Left lung (tissue), 10 donors: ENCODE data around the gene BCDIN3D. TPM values are rescaled to one million over a fixed set of nuclear protein-coding genes. Genes with fewer than 3 reads are reported as not detected.

Experiments
- ATAC-seq: fragments of 200-7000 bp; cut with Tn5 transposase; one replicate; pipeline ENCODE4 v1.9.1; 2020; ENCODE audit warnings: moderate library complexity
- DNase-seq, 4 donors: peaks; one replicate each; pipeline ENCODE4 v3.0.0-alpha.2; 2013 to 2020
- H3K27ac ChIP-seq, 2 donors: fragments of 200-600 bp; sonication (generic) in 1 of 2; one replicate each; pipeline versions ENCODE4 v1.5.0 to v1.8.0; 2020 to 2021
- H3K27me3 ChIP-seq, 2 donors: fragments of 200-600 bp; sonication (generic) in 1 of 2; one replicate each; pipeline versions ENCODE4 v1.5.0 to v1.8.0; 2020 to 2021
- H3K36me3 ChIP-seq, 2 donors: fragments of 200-600 bp; sonication (generic) in 1 of 2; one replicate each; pipeline versions ENCODE4 v1.5.0 to v1.8.0; 2020 to 2021
- H3K4me1 ChIP-seq, 2 donors: fragments of 200-600 bp; one replicate each; pipeline ENCODE4 v1.8.0; 2021
- H3K4me3 ChIP-seq, 2 donors: fragments of 200-600 bp; sonication (generic) in 1 of 2; one replicate each; pipeline versions ENCODE4 v1.5.0 to v1.8.0; 2020 to 2021; ENCODE audit warnings: mild to moderate bottlenecking in 1 of 2
- H3K9me3 ChIP-seq, 2 donors: fragments of 200-600 bp; sonication (generic) in 1 of 2; one replicate each; pipeline versions ENCODE4 v1.5.0 to v1.8.0; 2020 to 2021
- CTCF ChIP-seq, 2 donors: fragments of 200-600 bp; sonication (generic) in 1 of 2; IDR thresholded peaks; one replicate each; pipeline versions ENCODE4 v1.5.0 to v1.8.0; 2021; ENCODE audit warnings: antibody characterized with exemption in 2 of 2
- intact Hi-C, 2 donors: fragments of 100-400 bp; cut with DNase I; formaldehyde crosslinking; loops; one replicate each; pipeline versions ENCODE4 v1.11.2 to v1.14.2; 2022
- polyA plus RNA-seq, 6 donors: library from polyadenylated mRNA; unstranded; fragments of 120-200 nt; gene quantifications; one replicate each; pipeline ENCODE4 v1.2.1, GENCODE V29; 2013; ENCODE audit not compliant: insufficient read length in 6 of 6
- total RNA-seq, 2 donors: library from RNA; stranded (reverse); fragmentation: NEBNext Ultra II Directional; extraction: Animal tissue kit (Norgen Biotek cat#: 25700); gene quantifications; one replicate each; pipeline ENCODE4 v1.2.1, GENCODE V29; 2021
- donor health status: DM: no; HTN: yes; CAD: no.
- donor health status: DM: no; HTN: no; CAD: no.

The BCDIN3D gene
- total and polyA plus RNA-seq, 8 donors: 4.3 to 7.3 (median 5.8) TPM

GRCh38 chr12:49828133-49829091, 14.5 kb downstream of the BCDIN3D start, which contains the start of gene NCKAP5L:
Gene NCKAP5L (minus strand): TSS chr12:49828413. CDS start chr12:49804044, 24,369 bp downstream.
- peak within 1 kb of the TSS; percentile 88 to 92 for H3K4me3 ChIP-seq
- intact Hi-C loops: no loop called here

GRCh38 chr12:49827401-49828099, 15.4 kb downstream of the BCDIN3D start:
- peak; percentile 64 to 92 (median 76) for DNase-seq

More at GRCh38 chr12:49828133-49829091, 14.5 kb downstream of the BCDIN3D start, which contains the start of gene NCKAP5L:
- Histone ChIP-seq H3K27ac (peak within 1 kb of the TSS; percentile 79 to 83), H3K9me3 (no peaks in the 10 kb centered on the region), H3K36me3 (no peaks in the 10 kb centered on the region), H3K27me3 (no peaks in the 10 kb centered on the region), H3K4me1 (peaks cover 32 to 50% of the 10 kb centered on the region in 2 donors)
- DNase-seq: peak; percentile 96 to 99 (median 98)
- no peak for TF ChIP-seq CTCF (IDR thresholded peaks at IDR 0.05)
- peak; percentile 96 for ATAC-seq

GRCh38 chr12:49827051-49827400, 15.9 kb downstream of the BCDIN3D start:
- Histone ChIP-seq H3K27me3 (no peaks in the 10 kb centered on the region), H3K4me1 (peaks cover 32 to 62% of the 10 kb centered on the region in 2 donors), H3K9me3 (no peaks in the 10 kb centered on the region), H3K36me3 (peaks cover 0 to 5% of the 10 kb centered on the region in 2 donors), H3K4me3 (peak overlapping the region; percentile 88 to 92), H3K27ac (peak overlapping the region; percentile 79 to 83)
- intact Hi-C loops: no loop called here
- DNase-seq (no peak), ATAC-seq (no peak)
- no peak for TF ChIP-seq CTCF (IDR thresholded peaks at IDR 0.05)

More at GRCh38 chr12:49827401-49828099, 15.4 kb downstream of the BCDIN3D start:
- ATAC-seq: peak; percentile 73
- Histone ChIP-seq H3K27ac (peak overlapping the region; percentile 79 to 83), H3K9me3 (no peaks in the 10 kb centered on the region), H3K36me3 (peaks cover 0 to under 1% of the 10 kb centered on the region in 2 donors), H3K4me3 (peak overlapping the region; percentile 88 to 92), H3K27me3 (no peaks in the 10 kb centered on the region), H3K4me1 (peaks cover 32 to 59% of the 10 kb centered on the region in 2 donors)
- no peak for TF ChIP-seq CTCF (IDR thresholded peaks at IDR 0.05)
- intact Hi-C loops: no loop called here

GRCh38 chr12:49825971-49826421, 16.9 kb downstream of the BCDIN3D start:
- Histone ChIP-seq H3K27ac (peak overlapping the region; percentile 26 to 88), H3K9me3 (no peaks in the 10 kb centered on the region), H3K4me1 (peaks cover 37 to 72% of the 10 kb centered on the region in 2 donors), H3K4me3 (peak overlapping the region in 1 of 2 donors; percentile 92), H3K36me3 (peaks cover 0 to 8% of the 10 kb centered on the region in 2 donors), H3K27me3 (no peaks in the 10 kb centered on the region)
- ATAC-seq (no peak), DNase-seq (peak in 1 of 4 donors; percentile 52)
- intact Hi-C loops: no loop called here
- TF ChIP-seq CTCF (IDR thresholded peaks at IDR 0.05): no peak
